NCI-H146 (cell line): ENCODE measurements around the gene REEP6.
"Not testable (repeated sequence)": the region's sequence is repeated elsewhere in the genome, so short reads cannot be mapped to it uniquely, and the experiment has no call there.

Experiments
- DNase-seq: peaks from one replicate; lab custom pipeline; 2025; lab: John Stamatoyannopoulos, UW

Gene REEP6

DNA sequence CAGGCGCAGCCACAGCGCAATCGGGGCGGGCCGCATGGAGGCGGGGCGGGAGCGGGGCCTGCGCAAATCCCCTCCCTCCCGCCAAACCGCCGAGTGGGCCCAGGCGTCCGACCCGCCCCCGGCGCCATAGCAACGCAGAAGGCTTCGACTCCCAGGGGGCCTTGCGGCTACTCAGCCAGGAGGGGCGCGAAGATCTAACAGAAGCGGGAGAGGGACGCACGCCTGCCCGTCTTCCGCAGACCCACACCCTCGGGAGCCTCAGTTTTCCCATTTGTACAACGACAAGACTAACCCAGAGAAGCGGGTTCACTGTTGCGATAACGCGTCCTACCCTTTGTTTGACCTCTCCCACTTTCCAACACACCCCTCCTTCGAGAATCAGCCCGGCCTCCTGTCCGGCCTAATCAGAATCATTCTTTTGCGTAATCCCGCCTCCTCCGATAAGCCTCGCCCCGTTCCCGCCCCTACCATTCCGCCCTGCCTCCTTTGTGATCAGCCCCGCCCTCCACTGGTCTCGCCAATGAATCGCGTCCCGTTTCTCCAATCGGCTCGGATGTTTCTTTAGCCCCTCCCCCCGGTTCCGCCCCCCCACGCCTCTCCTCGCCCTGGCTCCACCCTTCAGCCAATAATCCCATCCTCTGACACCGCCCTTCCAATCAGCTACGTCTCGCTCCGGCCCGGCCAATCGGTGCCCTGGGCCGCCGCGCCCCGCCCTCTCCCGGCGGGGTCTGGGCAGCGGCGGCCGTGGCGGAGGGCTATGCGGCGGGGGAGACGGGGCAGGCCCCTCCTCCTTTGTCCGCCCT, 469 bp upstream of the REEP6 start, which contains the start of gene PCSK4:
PCSK4 (minus strand) TSS at position 40 of the 803 bp plus-strand sequence; CDS start at position 36, 4 bp downstream.
- peak; percentile 96 for DNase-seq

DNA sequence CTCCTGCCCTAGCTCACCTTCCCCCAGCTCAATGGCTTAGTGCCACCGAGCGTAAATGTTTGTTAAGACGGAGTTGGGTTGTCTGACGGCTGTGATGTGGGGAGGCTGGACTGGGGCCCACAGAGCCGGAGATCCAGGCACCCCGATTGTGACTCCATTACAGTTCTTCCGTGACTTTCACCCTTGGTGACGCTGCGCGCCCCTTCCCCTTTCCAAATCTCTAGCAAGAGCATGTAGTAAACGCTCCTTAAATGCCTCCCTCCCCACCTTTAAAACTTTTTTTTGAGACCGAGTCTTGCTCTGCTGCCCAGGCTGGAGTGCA, 829 bp downstream of the REEP6 start:
- DNase-seq = no peak

DNA sequence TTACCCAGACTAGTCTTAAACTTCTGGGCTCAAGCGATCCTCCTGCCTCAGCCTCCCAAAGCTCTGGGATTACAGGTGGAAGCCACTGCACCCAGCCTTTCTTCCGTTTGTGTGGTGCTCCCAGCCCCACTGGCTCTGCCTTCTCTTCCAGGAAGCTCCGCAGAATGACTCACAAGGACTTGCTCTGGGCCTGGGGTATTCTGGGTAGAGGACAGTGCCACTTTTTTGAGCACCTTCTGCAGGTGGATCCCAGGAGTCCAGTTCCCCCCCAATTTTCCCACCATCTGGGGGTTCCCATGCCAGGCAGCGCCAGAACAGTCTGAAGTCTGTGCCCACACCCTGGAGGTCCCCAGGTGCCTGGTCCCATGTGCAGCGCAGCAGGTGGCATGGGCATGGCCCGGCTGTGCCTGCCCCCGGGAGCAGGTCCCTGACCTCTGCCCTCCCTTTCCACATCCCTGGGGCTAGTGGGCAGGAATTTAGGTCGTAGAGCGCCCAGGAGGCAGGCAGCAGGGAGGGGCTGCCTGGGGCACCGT, 1.6 kb downstream of the REEP6 start:
- DNase-seq = no peak

DNA sequence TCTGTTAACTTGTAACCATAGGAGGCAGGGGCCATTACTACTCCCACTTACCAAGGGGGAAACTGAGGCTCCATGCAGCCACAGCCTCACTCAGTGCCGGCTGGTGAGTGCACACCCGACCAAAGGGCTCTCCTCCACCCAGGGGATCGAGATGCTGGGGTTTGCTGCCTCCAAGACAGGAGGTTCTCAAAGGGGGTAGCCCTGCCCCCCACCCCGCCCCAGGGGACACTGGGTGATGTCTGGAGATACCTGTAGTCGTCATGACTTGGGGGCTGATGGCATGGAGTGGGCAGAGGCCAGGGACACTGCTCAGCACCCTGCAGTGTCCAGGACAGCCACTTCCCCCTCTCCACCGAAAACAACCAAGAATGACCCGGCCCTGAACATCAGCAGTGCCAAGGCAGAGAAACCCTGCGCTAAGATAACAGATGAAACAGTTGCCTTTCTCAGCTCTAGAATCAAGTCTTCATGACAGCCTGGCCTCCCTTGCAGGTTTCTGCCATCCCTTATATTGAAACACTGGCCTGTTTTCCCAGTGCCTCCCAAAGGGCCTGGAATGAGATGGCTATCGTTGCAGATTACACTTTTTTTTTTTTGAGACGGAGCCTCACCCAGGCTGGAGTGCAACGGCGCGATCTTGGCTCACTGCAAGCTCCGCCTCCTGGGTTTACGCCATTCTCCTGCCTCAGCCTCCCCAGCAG, 3.3 kb downstream of the REEP6 start:
- no peak for DNase-seq

DNA sequence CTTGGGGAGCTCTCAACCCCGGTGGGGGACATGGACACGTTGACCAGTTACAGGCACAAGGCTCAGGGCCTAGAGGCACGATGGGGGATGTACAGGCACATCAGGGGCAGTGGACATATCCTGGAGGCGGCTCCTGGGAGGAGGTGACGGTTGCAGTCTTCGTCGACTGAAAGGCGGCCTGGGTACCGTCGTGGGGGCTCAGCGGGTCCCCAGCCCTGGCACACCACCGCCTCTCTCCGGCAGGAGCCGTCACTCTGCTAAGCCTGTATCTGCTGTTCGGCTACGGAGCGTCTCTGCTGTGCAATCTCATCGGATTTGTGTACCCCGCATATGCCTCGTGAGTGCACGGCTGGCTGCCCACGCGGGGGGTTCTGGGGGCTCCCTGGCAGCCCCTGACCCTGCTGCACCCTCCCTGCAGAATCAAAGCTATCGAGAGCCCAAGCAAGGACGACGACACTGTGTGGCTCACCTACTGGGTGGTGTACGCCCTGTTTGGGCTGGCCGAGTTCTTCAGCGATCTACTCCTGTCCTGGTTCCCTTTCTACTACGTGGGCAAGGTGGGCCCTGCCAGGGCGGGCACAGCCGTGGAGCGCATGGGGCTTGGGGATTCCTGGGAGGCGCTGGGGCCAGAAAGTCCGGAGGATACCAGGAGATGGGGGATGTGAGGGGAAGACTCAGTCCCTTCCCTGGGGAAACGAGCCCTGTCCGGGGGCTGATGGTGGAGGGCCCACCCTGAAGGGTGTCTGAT, 4.2 kb downstream of the REEP6 start:
- DNase-seq = no peak

DNA sequence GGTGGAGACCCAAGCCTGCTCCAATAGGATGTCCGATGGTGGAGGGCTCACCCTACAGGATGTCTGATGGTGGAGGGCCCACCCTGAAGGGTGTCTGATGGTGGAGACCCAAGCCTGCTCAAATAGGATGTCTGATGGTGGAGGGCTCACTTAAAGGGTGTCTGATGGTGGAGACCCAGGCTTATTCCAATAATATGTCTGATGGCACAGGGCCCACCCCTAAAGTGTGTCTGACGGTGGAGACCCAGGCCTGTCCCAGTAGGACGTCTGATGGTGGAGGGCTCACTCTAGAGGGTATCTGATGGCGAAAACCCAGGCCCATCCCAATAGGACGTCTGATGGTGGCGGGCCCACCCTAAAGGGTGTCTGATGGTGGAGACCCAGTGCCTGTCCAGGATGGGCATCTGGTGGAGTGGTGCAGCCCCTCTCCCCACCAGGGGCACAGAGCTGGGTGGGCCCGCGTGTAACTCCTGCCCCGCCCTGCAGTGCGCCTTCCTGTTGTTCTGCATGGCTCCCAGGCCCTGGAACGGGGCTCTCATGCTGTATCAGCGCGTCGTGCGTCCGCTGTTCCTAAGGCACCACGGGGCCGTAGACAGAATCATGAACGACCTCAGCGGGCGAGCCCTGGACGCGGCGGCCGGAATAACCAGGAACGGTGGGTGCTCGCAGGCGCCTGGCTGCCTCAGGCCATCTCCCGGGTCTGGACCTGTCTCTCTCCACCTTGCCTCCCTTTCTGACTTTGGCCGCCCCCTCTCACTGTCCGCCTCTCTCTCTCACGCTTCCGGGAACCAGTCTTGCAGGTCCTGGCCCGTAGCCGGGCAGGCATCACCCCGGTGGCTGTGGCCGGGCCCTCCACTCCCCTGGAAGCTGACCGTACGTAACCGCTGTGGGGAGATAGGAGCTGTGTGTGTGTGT, 5.1 kb downstream of the REEP6 start:
- DNase-seq = no peak

DNA sequence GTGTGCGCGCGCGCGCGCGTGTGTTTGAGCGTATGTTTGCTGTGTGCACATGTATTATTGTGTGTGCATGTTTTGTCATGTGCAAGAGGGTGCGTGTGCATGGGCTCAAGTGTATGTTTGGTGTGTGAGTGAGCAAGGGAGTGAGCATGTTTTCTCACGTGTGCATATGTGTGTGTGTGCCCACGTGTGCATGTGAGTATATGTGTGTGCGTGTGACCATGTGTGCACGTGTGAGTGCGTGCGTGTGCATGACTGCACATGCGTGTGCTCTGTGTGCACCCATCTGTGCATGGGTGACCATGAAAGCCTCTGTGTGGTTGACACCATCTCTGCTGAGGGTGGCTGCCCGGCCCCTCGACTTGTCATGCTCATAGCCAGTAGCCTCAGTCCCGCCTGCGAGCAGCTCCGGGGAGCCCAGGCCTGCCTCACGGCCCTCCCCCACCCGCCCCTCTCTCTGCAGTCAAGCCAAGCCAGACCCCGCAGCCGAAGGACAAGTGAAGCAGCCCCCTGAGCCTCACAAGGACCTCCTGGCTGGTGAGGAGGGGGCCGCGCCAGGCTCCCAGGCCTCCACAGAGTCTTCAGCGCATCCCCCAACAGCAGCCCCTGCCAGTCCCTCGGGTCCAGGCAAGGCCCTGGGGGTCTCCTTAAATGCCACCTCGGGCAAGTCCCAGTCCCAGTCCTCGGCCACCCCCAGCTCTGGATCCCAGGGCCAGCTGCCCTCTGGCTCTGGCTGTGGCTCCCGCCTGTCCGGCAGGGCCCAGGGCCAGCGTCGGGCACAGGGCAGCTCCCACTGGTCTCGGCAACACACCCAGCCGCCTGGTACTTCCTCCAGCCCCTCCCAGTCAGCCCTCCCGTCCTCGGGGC, 6.0 kb downstream of the REEP6 start:
- no peak for DNase-seq

DNA sequence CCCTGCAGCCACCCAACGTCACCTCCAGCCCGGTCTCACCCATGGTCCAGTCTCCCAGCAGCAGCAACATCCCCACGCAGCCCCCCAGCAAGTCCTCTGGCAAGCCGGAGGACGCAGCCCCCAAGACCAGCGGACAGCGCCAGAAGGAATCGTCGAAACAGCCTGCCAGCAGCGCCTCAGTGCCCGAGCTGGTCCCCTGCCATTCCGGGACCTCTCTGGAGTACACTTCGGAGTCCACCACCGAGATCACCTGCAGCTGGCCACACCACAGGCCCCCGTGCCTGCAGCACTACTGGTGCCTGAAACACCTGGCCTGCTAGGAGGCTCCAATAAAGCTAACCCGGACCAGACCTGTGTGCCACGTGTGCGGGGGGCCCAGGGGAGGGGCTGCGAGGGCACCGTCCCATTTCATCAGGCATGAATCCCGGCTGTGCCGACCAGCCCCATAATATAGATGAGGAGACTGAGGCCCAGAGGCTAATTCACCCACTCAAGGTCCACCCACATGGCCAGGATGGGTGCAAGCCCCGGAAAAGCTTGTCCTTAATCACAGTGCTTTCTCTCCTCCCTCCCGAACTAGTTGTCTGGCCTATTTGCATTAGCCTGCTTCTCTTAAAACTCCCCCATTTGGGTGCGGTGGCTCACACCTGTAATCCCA, 6.7 kb downstream of the REEP6 start:
- DNase-seq = no peak

DNA sequence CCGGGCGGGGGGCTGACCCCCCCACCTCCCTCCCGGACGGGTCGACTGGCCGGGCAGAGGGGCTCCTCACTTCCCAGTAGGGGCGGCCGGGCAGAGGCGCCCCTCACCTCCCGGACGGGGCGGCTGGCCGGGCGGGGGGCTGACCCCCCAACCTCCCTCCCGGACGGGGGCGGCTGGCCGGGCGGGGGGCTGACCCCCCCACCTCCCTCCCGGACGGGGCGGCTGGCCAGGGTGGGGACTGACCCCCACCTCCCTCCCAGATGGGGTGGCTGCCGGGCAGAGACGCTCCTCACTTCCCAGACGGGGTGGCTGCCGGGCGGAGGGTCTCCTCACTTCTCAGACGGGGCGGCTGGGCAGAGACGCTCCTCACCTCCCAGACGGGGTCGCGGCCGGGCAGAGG, 8.2 kb downstream of the REEP6 start:
- DNase-seq = not testable (repeated sequence)

DNA sequence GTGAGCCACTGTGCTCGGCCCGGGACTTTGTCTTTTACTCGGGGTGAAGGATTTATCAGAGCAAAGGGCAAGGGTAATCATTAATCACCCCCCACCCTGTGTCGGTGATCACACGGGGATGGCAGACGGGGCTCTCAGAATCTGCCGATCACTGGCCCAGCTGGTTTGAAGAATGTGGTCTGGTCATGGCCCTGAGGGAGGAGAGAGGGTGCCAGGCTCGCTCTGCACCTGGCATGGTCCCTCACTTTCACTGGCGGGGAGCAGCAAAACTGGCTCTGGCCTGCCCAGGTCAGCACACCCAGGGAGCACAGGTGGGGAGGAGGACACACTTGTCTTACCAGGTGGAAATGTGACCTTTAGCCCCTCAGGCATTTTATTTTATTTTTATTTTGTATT, 10.2 kb downstream of the REEP6 start:
- DNase-seq = no peak

DNA sequence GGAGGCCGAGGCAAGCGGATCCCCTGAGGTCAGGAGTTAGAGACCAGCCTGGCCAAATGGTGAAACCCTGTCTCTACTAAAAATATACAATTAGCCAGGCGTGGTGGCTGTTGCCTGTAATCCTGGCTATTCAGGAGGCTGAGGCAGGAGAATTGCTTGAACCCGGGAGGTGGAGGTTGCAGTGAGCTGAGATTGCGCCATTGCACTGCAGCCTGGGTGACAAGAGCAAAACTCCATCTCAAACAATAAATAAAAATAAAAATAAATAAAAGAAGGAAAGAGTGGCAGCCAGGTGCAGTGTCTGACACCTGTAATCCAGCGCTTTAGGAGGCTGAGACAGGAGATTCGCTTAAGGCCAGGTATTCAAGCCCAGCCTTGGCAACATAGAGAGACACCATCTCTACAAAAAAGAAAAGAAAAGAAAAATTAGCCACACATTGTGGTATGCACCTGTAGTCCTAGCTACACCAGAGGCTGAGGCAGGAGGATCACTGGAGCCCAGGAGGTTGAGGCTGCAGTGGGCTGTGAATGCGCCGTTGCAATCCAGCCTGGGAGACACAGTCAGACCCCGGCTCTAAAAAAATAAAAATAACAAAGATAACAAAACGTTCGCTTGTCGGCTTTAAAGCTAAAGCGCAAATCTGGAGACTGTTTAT, 11.6 kb downstream of the REEP6 start:
- DNase-seq = no peak

DNA sequence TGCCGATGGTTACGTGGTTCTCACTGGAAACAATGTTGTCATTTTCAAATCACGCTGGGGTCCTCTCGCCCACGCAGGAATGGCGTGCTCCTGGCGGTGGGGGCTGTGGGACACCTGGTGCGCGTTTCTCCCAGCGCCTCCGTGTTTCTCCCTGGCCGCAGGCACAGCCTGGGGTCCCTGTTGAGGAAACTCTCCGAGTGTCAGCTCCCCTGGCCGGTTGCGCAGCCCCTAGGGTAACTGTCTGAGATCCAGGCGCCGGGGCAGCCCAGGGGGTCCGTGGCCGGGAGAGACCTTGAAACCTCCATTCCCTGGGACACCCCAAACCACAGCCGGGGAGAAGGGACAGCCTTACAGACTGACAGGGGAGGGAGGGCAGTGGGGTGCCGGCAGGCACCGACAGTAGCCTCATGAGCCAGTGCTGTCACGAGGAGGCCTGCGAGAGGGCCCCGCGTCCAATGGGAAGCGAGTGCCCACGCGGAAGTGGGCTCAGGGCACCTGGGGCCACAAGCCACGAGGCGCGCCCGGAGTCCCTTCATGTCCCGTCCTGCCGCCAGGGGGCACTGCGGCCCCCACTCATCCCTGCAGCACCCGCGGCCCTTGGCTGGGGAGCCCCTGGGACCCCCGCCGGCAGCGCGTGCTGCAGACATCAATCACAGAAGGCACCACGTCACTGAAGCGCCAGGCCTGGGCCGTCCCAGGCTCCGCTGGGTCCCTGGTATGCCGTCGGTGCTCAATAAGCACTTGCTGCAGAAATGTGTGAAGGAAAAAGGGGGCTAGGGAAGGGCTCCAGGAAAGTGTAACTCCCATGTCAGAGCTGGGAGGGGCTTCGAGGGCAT, 12.3 kb downstream of the REEP6 start:
- DNase-seq = no peak

DNA sequence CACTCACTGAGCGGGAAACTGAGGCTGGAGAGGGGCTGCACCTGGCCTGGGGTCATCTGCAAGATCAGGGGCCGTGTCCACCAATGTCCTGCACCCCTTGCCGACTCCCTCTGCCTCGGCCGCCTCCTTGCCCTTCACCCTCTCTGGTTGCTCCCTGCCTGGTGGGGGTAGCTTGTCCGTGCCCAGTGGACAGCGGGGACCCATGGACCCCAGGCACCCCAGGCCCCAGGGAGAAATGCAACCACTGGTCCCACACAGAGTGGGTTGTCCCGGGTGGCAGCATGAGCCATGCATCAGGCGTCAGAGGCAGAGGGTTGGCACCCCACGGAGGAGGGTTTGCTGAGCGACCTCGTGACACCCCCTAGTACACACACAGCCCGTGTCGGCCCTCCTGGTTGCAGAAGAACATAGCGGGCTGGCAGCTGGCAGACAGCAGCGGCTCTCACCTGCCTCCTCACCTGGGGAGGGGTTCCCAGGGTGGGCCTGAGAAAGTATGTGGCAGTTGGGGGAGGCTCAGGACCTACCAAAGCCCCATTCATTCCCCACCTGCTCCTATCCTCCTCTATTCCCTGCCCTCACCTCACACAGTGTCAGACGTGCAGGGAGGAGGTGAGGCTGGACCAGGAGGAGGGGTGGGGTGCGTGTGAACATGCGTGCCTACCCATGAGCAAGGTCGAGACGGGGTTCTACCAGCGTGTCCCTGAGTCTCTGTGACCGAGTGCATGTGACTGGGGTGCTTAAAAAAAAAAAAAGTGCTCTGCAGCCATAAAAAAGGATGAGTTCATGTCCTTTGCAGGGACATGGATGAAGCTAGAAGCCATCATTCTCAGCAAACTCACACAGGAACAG, 13.2 kb downstream of the REEP6 start:
- DNase-seq = no peak

DNA sequence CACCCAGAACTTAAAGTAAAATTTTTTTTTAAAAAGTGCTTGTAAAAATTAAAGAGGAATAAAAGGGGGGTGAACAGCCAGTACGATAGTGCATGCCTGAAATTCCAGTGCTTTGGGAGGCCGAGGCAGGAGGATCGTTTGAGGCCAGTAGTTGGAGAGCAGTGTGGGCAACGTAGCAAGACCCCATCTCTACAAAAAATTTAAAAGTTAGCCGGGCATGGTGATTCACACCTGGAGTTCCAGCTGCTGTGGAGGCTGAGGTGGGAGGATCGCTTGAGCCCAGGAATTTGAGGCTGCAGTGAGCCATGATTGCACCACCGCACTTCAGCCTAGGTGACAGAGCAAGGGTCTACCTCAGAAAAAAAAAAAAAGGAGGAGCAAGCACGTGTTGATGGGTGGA, 14.0 kb downstream of the REEP6 start:
- no peak for DNase-seq

DNA sequence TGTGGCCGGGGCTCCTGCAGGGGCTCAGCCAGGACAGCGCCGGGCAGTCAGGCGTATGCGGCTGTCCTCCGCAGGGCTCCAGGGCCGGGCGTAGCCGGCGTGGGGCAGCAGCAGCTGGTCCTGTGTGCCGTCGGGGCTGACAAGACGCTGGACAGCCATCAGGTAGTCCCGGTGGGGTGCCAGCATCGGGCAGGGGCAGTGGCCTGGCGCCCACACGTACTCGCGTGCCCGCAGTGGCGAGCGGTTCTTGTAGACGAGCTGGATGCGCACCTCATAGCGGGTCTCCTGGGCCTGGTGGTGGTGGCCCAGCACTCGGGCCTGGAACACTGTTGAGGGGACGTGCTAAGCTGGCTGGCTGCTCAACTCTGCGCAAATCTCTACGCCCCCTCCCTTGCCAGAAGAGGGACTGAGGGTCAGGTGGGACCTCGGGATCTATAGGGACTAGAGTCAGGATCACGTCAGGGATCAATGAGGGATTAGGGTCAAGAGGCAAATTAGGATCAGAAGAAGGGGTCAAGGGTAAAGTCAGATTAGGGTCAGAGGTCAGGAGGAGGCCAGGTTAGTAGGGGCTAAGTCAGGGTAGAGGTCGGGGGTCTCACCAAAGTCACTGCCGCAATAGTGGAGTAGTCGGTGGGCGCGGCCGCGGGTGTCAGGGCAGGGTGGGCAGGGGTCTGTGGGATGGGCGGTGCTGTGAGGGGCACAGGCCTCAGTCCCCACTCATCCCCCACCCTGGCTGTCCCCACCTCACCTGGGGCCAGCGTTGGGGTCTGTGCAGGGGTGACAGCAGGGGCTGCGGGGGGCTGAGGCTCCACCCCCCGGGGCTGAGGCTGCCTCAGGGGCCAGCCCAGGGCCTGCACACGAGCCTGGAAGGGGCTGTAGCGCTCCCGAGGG, 15.3 kb downstream of the REEP6 start:
- DNase-seq = no peak

DNA sequence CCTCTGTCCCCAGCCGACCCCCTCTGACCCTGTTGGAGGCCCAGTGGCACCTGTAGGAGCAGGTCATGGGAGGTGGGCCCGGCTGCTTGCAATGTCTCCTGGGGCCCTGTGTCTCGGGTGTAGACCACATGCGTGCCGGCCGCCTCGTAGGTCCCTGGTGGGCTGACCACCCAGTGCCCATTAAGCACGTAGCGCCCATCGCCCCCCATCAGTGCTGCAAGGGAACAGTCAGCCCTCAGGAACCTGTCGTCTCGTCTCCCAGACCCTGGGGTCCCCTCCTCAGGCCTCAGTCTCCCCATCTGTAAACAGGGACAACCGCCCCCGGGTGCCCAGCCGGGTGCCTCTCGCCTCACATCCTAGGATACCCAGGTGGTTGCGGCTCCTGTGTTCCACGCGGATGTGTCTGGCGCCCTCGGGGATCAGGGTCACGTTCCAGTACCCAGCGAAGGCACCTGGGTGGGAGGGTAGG, 16.2 kb downstream of the REEP6 start:
- DNase-seq = no peak
